Breast epithelium (tissue), 3 donors: Measurements from ENCODE around the gene SFXN5.

Experiments
- CTCF ChIP-seq, 3 donors: fragments of 450-650 bp; IDR thresholded peaks; one replicate each; pipeline ENCODE4 v1.5.1; 2016 to 2017; ENCODE audit warnings: antibody characterized with exemption in 3 of 3, mild to moderate bottlenecking in 3 of 3, moderate library complexity in 3 of 3
- POLR2A ChIP-seq: fragments of 450-650 bp; IDR thresholded peaks from one replicate; pipeline ENCODE4 v1.6.1; 2016; ENCODE audit warnings: antibody characterized with exemption, mild to moderate bottlenecking, moderate library complexity

- no peak for TF ChIP-seq POLR2A
- no peak for TF ChIP-seq CTCF (IDR thresholded peaks at IDR 0.05)
Observed at GRCh38 chr2:72992734-72993102, 78.8 kb downstream of the SFXN5 start.
